NCI-H128 (cell line): ENCODE results near the gene PRR16.

Source experiments
- DNase-seq: peaks from one replicate; lab custom pipeline; 2025; ENCODE audit not compliant: unreplicated experiment; lab: John Stamatoyannopoulos, UW

Gene PRR16

DNA sequence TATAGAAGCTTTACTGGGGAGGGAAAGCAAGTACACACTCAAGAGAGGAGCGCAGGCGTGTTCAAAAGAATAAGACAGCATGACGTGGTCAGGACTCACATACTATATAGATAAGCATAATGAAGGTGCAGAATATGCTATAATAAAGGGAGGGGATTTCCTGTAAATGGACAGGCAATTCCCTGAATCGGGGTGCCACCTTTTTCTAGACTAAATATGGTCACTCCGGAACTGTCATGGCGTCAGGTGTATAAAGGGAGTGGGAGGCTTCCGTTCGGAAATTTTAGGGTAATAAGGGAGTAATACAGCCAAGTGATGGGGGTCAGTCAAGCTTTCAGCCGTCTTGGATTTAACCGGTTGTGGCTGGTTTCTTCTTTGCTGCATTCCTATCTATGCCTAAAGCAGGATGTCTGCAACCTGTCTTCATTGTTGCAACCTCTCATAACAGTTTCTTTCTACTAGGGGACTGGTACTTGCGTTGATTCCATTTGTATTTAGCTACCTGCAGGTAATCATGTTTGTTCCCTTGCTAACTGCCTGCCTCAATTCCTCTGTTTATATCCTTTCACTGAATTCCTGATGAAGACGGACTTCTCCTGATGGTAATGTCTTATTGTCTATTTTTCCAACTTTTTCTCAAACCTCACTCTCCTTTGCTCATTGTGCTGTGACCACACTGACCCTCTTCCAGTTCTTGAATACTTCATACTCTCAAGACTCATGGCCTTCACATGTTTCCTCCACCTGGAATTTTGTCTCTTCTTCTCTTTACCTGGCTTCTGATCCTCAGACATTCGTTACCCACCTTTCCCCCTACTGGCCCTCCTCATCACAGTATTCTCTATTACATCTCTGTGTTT, 48.9 kb downstream of the PRR16 start:
- no peak for DNase-seq

DNA sequence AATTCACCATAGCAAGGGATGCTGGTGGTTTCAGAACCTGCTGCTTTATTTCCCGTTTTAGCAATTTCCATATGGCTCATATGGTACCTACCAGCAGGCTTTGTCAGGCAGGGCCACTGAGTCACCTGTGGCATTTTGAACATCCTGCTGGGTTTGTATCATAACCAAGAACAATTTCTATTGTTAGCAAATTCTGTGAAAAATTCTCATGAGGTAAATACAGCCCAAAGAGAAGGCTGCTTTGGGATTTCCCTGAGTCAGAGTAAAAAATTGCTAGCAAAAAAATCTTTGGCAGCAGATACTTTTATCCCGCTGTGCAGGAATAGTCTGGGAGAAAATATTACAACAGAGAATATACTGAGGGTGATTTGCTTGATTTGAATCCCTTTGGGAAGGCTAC, 52.7 kb downstream of the PRR16 start:
- no peak for DNase-seq

- DNase-seq: no peak
Observed at GRCh38 chr5:120517607-120518252, 53.6 kb downstream of the PRR16 start.

GRCh38 chr5:120518581-120518980, 54.5 kb downstream of the PRR16 start:
- no peak for DNase-seq

DNA sequence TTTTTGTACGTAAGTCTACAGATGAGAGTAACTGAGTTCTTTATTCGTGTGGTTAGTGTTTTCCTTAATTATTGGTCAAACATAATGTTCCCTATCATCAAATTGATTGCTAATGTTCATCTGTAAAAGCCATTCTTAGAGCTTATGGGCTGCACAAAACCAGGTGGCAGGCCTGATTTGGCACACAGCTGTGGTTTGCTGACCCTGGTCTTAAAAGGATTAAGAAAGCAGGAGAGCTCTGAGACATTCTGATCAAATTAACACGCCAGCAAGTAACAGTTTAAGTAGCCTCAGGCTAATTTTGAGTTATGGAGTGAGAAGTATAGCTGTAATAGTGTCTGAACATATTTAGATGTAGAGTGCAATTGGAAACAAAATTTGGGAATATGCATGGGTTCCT, 63.2 kb downstream of the PRR16 start:
- DNase-seq: no peak

- no peak for DNase-seq
Observed at GRCh38 chr5:120528609-120529008, 64.5 kb downstream of the PRR16 start.

GRCh38 chr5:120529386-120529785, 65.3 kb downstream of the PRR16 start:
- DNase-seq: no peak

GRCh38 chr5:120531215-120531614, 67.1 kb downstream of the PRR16 start:
- DNase-seq: no peak

GRCh38 chr5:120532835-120533234, 68.7 kb downstream of the PRR16 start:
- DNase-seq: no peak

GRCh38 chr5:120533581-120533980, 69.5 kb downstream of the PRR16 start:
- DNase-seq: no peak

GRCh38 chr5:120535900-120536299, 71.8 kb downstream of the PRR16 start:
- DNase-seq: no peak

DNA sequence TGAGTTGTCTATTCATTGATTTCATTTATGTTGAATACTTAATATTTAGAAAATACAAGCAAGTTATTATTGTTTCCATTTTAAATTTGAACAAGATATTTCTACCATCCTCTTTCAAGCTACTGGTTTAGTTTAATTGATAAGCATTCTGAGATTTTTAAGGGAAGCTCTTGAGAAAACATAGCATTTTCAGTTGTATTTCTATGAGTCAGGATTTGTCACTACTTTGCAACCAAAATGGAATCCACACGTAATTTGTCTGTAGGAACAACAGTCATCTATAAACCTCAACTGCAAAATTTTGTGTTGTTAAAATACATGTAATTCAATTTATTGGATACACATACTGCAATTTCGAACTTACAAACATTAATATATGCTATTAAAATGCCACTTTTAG, 74.0 kb downstream of the PRR16 start:
- DNase-seq: no peak

- no peak for DNase-seq
Observed at GRCh38 chr5:120538644-120539043, 74.5 kb downstream of the PRR16 start.

DNA sequence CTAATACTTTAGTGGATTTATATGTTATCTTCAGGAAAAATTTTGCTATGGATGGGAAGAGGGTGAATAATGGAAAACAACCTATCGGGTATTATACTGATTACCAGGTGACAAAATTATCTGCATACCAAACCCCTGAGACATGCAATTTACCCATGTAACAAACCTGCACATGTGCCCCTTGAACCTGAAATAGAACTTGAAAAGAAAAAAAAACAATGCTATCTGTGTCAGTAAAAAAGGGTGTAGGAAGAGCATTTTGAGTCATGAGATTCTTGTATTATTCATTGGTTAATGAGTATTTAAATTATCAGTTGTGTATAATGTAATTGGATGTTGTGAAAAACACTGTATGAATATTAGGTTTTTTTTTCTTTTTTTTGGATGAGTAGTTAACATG, 75.4 kb downstream of the PRR16 start:
- DNase-seq: no peak

DNA sequence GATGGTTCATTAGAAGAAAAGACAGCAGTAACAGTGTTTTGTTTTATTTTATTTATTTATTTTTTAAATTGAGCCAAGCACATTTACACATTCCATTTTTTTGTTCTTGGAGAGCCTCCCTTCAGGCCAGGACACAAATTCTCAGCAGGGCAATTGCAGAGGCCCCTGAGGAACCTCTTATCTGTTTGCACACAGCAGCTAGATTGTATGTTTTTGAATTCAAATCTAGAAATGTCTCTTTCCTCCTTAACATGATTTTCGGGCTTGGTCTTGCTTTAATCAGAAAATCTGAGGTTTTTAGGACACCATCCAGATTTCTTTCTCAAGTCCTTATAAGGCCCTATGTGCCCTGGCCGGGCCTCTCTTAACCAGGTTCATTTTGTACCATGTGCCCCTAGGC, 76.0 kb downstream of the PRR16 start:
- DNase-seq: no peak

GRCh38 chr5:120544043-120544442, 79.9 kb downstream of the PRR16 start:
- DNase-seq: no peak

GRCh38 chr5:120545007-120545406, 80.9 kb downstream of the PRR16 start:
- DNase-seq: no peak

DNA sequence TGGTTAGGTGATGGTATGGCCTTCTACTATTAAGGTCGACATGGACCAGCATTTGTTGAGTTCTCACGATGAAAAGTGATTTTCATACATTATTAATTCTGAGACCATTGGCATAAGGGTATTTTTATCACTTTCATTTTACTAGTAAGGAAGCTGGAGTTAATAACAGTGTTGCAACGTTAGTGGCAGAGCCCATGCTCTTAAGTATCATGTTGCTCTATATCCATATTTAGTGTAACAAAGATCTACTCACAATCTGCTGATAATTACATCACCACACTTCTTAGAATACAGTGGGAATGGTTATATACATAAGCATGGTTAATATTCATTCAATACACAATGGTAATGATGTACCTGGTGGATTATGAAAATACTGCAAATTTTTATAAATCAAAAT, 81.9 kb downstream of the PRR16 start:
- DNase-seq: no peak

DNA sequence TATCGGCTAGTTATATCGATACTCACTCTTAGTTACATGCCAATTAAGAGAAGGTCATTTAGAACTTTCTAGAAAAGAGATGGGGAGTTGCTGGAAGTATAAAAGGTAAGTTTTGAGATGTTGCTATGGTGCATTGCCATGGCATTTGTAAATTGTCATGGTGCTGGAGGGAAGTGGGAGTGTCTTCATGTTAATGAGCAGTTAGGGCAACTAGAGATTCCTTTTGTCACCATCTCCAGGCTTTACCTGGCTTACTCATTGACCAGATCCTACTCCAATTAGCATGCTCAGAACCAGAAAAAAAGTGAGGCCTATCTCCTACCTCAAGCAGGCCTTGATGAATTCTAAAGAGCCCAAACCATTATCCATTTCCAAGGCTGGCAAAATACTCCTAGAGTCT, 82.8 kb downstream of the PRR16 start:
- no peak for DNase-seq

DNA sequence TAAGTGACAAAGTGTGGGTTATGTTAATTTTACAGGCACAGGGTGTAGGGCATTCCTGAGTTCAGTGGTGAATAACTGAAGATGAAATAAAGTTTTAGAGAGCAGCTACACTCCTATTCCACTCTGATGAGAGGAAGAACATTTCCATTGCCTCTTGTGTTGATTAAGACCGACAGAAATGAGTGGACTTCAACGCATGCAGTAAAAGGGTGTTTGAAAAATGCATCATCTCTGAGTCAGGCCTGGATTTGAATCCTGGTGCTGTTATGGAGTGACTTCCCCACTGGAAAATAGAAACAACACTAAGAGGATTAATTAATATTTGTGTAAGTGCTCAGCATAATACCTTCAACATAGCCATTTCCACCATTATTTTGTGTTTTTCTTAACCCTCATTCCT, 86.3 kb downstream of the PRR16 start:
- DNase-seq: no peak

GRCh38 chr5:120552638-120553037, 88.5 kb downstream of the PRR16 start:
- no peak for DNase-seq

DNA sequence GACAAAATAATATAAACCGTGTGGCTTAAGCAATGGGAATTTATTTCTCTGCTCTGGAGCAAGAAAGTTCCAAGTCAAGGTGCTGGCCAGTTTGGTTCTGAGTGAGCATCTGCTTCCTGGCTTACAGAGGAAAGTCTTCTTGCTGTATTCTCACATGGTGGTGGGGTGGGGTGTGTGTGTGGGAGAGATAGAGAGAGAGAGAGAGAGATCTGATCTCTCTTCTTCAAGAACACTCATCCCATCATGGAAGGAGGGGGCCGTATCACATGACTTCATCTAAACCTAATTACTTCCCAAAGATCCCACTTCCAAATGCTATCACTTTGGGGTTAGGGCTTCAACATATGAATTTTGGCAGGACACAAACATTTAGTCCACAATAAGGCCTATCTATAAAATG, 91.2 kb downstream of the PRR16 start:
- DNase-seq: no peak

DNA sequence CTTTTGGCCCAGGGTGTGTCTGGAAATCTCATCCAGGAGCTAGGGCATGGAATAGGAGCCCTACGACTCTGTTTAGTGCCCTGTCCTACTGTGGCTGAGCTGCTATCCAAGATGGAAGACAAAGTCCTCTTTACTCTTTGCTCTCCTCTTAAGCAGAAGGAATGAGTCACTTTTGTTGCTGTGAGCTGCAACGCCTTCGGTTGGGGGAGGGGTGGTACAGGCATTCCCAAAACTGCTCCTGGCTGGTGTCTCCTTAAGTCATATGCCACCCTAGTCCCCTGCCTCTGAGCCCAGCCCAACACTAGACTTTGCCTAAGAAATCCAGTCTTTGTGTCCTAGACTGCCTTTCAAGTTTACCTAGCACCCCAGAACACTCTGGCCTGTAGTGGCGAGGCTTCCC, 99.9 kb downstream of the PRR16 start:
- no peak for DNase-seq
